Activated CD8-positive, alpha-beta memory T cell treated with anti-CD3 and anti-CD28 coated beads, Interleukin-2, amount 50 U/mL, for 1 hour (primary cell): ENCODE results near the gene CACNB4.

Experiments used
- DNase-seq: peaks from one replicate; pipeline ENCODE4 v3.0.0-alpha.2; 2020; ENCODE audit errors: extremely low read depth

The CACNB4 gene

GRCh38 chr2:151786483-151786882, 312.4 kb downstream of the CACNB4 start:
- no peak for DNase-seq

- DNase-seq: no peak
These were observed 312.8 kb downstream of the CACNB4 start for GRCh38 chr2:151786077-151786476.

DNA sequence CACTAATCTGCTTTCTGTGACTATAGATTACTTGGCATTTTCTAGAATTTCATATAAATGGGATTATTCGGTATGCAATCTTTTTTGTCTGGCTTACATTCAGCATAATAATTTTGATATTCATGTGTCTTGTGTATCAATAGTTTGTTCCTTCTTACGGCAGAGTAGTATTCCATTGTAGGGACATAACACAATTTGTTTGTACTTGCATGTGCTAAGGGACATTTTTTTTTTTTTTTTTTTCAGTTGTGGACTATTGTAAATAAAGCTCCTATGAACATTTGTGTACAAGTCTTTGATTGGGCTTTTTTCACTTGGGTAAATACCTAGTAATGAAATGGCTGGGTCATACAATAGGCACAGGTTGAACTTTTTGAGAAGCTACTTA, 315.7 kb downstream of the CACNB4 start:
- DNase-seq: no peak
